ENCODE measurements around the gene PFDN1. TPM values are rescaled to one million over a fixed set of nuclear protein-coding genes. Genes with fewer than 3 reads are reported as not detected.

Gene PFDN1
- total and polyA plus RNA-seq, 2 experiments from 2014 or later: 84.1 to 98.0 TPM

DNA sequence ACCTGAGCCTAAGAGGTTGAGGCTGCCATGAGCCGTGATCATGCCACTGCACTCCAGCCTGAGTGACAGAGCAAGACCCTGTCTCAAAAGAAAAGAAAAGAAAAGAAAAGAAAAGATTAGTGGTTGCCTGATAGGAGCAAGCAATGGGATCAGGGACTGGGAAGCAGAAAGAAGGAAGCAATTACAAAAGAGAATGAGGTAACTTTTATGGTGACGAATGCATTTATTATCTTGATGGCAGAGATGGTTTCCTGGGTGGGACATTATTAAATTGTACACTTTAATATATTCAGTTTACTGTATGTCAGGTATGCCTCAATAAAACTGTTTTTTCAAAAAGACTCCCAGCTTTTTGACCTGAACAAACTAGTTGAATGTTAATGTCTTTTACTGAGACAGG lies 7.5 kb upstream of the PFDN1 start:
- Histone ChIP-seq H3K36me3 (replicated peaks; ENCODE audit: insufficient read depth, low read depth) (no peaks in the 10 kb centered on the region), H3K9me3 (ENCODE audit: low read depth) (no peaks in the 10 kb centered on the region), H4K20me1 (ENCODE audit: insufficient read depth, poor library complexity, severe bottlenecking) (no peaks in the 10 kb centered on the region), H3K9me2 (replicated peaks; ENCODE audit: insufficient read depth) (no peaks in the 10 kb centered on the region), H3K4me1 (ENCODE audit: insufficient read depth) (no peaks in the 10 kb centered on the region), H3K4me2 (no peak overlapping the region), H3K27ac (peak overlapping the region; percentile 78), H3K27me3 (no peaks in the 10 kb centered on the region), H3K4me3 (no peak overlapping the region), H3K79me2 (no peaks in the 10 kb centered on the region), H2AFZ (no peak overlapping the region)
- TF ChIP-seq EZH2 (IDR thresholded peaks at IDR 0.05; ENCODE audit: borderline replicate concordance) (no peak), EZH2phosphoT487 (IDR thresholded peaks at IDR 0.05; ENCODE audit: low read depth, severe bottlenecking, unreplicated experiment) (no peak)
- TF ChIP-seq, protein P1, sequence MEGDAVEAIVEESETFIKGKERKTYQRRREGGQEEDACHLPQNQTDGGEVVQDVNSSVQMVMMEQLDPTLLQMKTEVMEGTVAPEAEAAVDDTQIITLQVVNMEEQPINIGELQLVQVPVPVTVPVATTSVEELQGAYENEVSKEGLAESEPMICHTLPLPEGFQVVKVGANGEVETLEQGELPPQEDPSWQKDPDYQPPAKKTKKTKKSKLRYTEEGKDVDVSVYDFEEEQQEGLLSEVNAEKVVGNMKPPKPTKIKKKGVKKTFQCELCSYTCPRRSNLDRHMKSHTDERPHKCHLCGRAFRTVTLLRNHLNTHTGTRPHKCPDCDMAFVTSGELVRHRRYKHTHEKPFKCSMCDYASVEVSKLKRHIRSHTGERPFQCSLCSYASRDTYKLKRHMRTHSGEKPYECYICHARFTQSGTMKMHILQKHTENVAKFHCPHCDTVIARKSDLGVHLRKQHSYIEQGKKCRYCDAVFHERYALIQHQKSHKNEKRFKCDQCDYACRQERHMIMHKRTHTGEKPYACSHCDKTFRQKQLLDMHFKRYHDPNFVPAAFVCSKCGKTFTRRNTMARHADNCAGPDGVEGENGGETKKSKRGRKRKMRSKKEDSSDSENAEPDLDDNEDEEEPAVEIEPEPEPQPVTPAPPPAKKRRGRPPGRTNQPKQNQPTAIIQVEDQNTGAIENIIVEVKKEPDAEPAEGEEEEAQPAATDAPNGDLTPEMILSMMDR (IDR thresholded peaks at IDR 0.05; ENCODE audit: poor library complexity): no peak
- no peak for DNase-seq (ENCODE audit: low spot score)
- WGBS (ENCODE audit: low lambda C conversion rate, missing lambda C conversion rate): 75% methylated on average over 2 of the region's 2 CpGs

- WGBS (ENCODE audit: low lambda C conversion rate, missing lambda C conversion rate): 88% methylated on average over 3 of the region's 3 CpGs
- Histone ChIP-seq H3K4me2 (no peak overlapping the region), H2AFZ (no peak overlapping the region), H3K4me1 (ENCODE audit: insufficient read depth) (no peaks in the 10 kb centered on the region), H3K27ac (peak overlapping the region; percentile 78), H3K79me2 (no peaks in the 10 kb centered on the region), H3K4me3 (no peak overlapping the region), H3K9me3 (ENCODE audit: low read depth) (no peaks in the 10 kb centered on the region), H3K27me3 (no peaks in the 10 kb centered on the region), H3K9me2 (replicated peaks; ENCODE audit: insufficient read depth) (no peaks in the 10 kb centered on the region), H3K36me3 (replicated peaks; ENCODE audit: insufficient read depth, low read depth) (no peaks in the 10 kb centered on the region), H4K20me1 (ENCODE audit: insufficient read depth, poor library complexity, severe bottlenecking) (no peaks in the 10 kb centered on the region)
- TF ChIP-seq, protein P1 (IDR thresholded peaks at IDR 0.05; ENCODE audit: poor library complexity): no peak
- TF ChIP-seq EZH2phosphoT487 (IDR thresholded peaks at IDR 0.05; ENCODE audit: low read depth, severe bottlenecking, unreplicated experiment): no peak
- no peak for TF ChIP-seq EZH2 (IDR thresholded peaks at IDR 0.05; ENCODE audit: borderline replicate concordance)
- DNase-seq (ENCODE audit: low spot score): no peak
Measured at GRCh38 chr5:140309706-140310249, 6.9 kb upstream of the PFDN1 start.

DNA sequence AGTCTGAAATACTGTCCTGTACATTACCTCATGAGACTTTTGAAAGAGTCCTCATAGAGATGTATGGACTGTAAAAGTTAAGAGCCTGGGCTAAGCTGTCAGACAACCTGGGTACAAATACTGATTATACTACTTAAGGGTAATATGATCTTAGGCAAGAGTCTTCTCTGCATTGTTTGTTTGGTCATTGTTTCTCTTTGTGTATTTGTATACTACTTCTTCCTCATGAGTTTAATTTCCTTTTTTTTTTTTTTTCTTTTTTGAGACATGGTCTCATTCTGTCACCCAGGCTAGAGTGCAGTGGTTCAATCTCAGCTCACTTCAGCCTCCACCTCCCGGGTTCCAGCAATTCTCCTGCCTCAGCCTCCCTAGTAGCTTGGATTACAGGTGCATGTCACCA lies 2.6 kb upstream of the PFDN1 start:
- Histone ChIP-seq H3K9me2 (replicated peaks; ENCODE audit: insufficient read depth) (no peaks in the 10 kb centered on the region), H3K79me2 (peaks cover 23% of the 10 kb centered on the region), H3K4me1 (ENCODE audit: insufficient read depth) (peaks cover 17% of the 10 kb centered on the region), H2AFZ (no peak overlapping the region), H3K9me3 (ENCODE audit: low read depth) (no peaks in the 10 kb centered on the region), H3K27ac (no peak overlapping the region), H4K20me1 (ENCODE audit: insufficient read depth, poor library complexity, severe bottlenecking) (no peaks in the 10 kb centered on the region), H3K36me3 (replicated peaks; ENCODE audit: insufficient read depth, low read depth) (no peaks in the 10 kb centered on the region), H3K4me3 (no peak overlapping the region), H3K4me2 (no peak overlapping the region), H3K27me3 (no peaks in the 10 kb centered on the region)
- DNase-seq (ENCODE audit: low spot score): no peak
- TF ChIP-seq, protein P1 (IDR thresholded peaks at IDR 0.05; ENCODE audit: poor library complexity): no peak
- TF ChIP-seq EZH2 (IDR thresholded peaks at IDR 0.05; ENCODE audit: borderline replicate concordance) (no peak), EZH2phosphoT487 (IDR thresholded peaks at IDR 0.05; ENCODE audit: low read depth, severe bottlenecking, unreplicated experiment) (no peak)
- WGBS (ENCODE audit: low lambda C conversion rate, missing lambda C conversion rate): 85% methylated on average over 1 of the region's 1 CpG

Measured in hepatocyte (in vitro differentiated cells).